GM12865 (cell line): ENCODE data around the gene PRKAB2.
"Not testable (repeated sequence)": the region's sequence is repeated elsewhere in the genome, so short reads cannot be mapped to it uniquely, and the experiment has no call there.

ENCODE experiments used
- DNase-seq: peaks from one replicate; pipeline ENCODE4 v3.0.0; 2010; ENCODE audit warnings: low read depth
- H3K4me3 ChIP-seq: 2 replicates; pipeline ENCODE4 v1.5.1; 2011; ENCODE audit warnings: mild to moderate bottlenecking, low read depth, low read length, control low read depth
- CTCF ChIP-seq: IDR thresholded peaks from 2 replicates; pipeline ENCODE4 v1.5.1; 2011; ENCODE audit warnings: low read length, control low read depth, low read depth, inconsistent platforms; ENCODE audit not compliant: insufficient read depth; ENCODE audit errors: missing control alignments

Gene PRKAB2

DNA sequence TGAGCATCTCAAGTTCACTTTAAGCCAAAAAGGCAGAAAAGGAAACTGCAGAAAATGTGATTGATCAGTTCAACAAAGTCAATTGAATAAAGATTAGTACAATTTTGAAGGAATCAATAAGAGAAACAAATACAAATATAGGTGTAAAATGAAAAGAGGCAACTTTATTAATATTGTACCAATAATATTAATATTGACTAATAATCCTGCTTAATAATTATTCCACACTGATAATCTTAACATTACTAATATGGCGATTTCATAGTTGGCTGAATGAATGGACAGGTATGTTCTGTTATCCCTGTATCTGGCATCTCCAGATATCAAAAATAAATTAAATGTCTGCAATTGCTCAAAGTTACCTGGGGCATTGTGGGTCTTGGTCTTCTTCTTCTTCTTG, 61.8 kb downstream of the PRKAB2 start:
- H3K4me3 ChIP-seq, result no peak overlapping the region
- DNase-seq, result no peak
- no peak for TF ChIP-seq CTCF

GRCh38 chr1:147109762-147110161, 62.5 kb downstream of the PRKAB2 start:
- no peak for DNase-seq
- H3K4me3 ChIP-seq, result no peak overlapping the region
- no peak for TF ChIP-seq CTCF

DNA sequence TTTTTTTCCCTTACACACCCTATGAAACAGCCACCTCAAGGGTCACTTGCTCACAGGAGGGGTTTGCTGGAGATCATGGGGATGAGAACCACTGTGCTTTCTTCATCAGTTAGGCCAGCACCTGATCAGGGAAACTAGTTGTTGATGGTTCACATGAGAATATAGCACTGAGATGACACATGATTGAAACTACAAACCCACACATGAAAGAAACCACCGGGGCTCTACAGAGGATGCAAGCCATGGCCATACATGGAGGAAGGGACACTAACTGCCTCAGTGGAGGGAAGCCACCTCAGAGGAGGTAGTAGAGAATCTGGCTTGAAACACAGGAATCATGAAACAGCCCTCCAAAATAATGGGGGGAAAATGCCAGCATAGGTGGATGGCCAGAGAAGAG, 63.2 kb downstream of the PRKAB2 start:
- DNase-seq, result peak; percentile 47
- H3K4me3 ChIP-seq, result no peak overlapping the region
- no peak for TF ChIP-seq CTCF

GRCh38 chr1:147106407-147106881, 65.8 kb downstream of the PRKAB2 start:
- H3K4me3 ChIP-seq, DNase-seq: not testable (repeated sequence)

GRCh38 chr1:147105909-147106308, 66.4 kb downstream of the PRKAB2 start:
- TF ChIP-seq CTCF, result no peak

More at GRCh38 chr1:147105909-147106308, 66.4 kb downstream of the PRKAB2 start:
- DNase-seq, result no peak
- H3K4me3 ChIP-seq, result no peak overlapping the region
